SU-DHL-6 (cell line): ENCODE data around the gene SETBP1.

Experiments
- H2AFZ ChIP-seq: fragments of 200-600 bp; sonication (generic); 2 replicates; pipeline ENCODE4 v1.6.1; 2014; ENCODE audit warnings: low read depth, mild to moderate bottlenecking, moderate library complexity, mixed read lengths, antibody characterized with exemption, low read length; ENCODE audit not compliant: severe bottlenecking
- H3F3A ChIP-seq: fragments of 200-600 bp; shearing (Covaris generic); 2 replicates; pipeline ENCODE4 v1.6.0; 2016; ENCODE audit warnings: antibody characterized with exemption, mild to moderate bottlenecking; ENCODE audit not compliant: insufficient read depth
- H3K27ac ChIP-seq: fragments of 200-600 bp; sonication (generic); 2 replicates; pipeline ENCODE4 v1.5.1; 2016; ENCODE audit warnings: low read depth, mild to moderate bottlenecking, low read length, moderate library complexity, mixed read lengths
- H3K27me3 ChIP-seq: fragments of 200-600 bp; sonication (generic), shearing (Covaris generic); 2 replicates; pipeline ENCODE4 v1.6.0; 2014; ENCODE audit warnings: mild to moderate bottlenecking, low read length
- H3K36me3 ChIP-seq: fragments of 200-600 bp; sonication (generic); 2 replicates; pipeline ENCODE4 v1.6.1; 2014; ENCODE audit warnings: mild to moderate bottlenecking, low read length, mixed read lengths
- H3K4me2 ChIP-seq: fragments of 300-600, 200-600 bp; shearing (Covaris generic), sonication (generic); 2 replicates; pipeline ENCODE4 v1.6.0; 2014; ENCODE audit warnings: low read length, low read depth, mild to moderate bottlenecking; ENCODE audit not compliant: poor library complexity, severe bottlenecking
- H3K4me3 ChIP-seq: fragments of 200-600 bp; sonication (generic); 2 replicates; pipeline ENCODE4 v1.5.1; 2014; ENCODE audit warnings: antibody characterized with exemption, low read length, mild to moderate bottlenecking, mixed read lengths; ENCODE audit not compliant: insufficient read depth, poor library complexity, severe bottlenecking
- H3K79me2 ChIP-seq: fragments of 200-600 bp; sonication (generic); 2 replicates; pipeline ENCODE4 v1.6.1; 2014; ENCODE audit warnings: mild to moderate bottlenecking, low read length, moderate library complexity; ENCODE audit not compliant: insufficient read depth
- H3K9ac ChIP-seq: fragments of 200-600 bp; sonication (generic); 2 replicates; pipeline ENCODE4 v1.7.0; 2014; ENCODE audit warnings: mild to moderate bottlenecking, low read length
- H3K9me2 ChIP-seq: fragments of 200-600 bp; sonication (generic); replicated peaks from 2 replicates; pipeline ENCODE4 v1.6.1; 2014; ENCODE audit warnings: low read length; ENCODE audit not compliant: insufficient read depth
- H3K9me3 ChIP-seq: fragments of 200-600 bp; sonication (generic); 2 replicates; pipeline ENCODE4 v1.6.1; 2014; ENCODE audit warnings: low read length, mixed read lengths; ENCODE audit not compliant: insufficient read depth
- H4K20me1 ChIP-seq: fragments of 200-600 bp; sonication (generic); 2 replicates; pipeline ENCODE4 v1.6.1; 2014; ENCODE audit warnings: low read depth, mild to moderate bottlenecking, antibody characterized with exemption, low read length, moderate library complexity, mixed read lengths
- CTCF ChIP-seq: fragments of 200-600 bp; sonication (generic); IDR thresholded peaks from one replicate; pipeline ENCODE4 v1.5.1; 2017; ENCODE audit warnings: antibody characterized with exemption, mild to moderate bottlenecking, low read length, moderate library complexity; ENCODE audit not compliant: insufficient read depth, poor library complexity, severe bottlenecking
- EZH2phosphoT487 ChIP-seq: fragments of 200-600 bp; sonication (generic), shearing (Covaris generic); conservative IDR thresholded peaks from 2 replicates; pipeline ENCODE4 v1.6.1; 2018; ENCODE audit warnings: mild to moderate bottlenecking, antibody characterized with exemption, low read length, moderate library complexity, mixed read lengths

SETBP1 gene

DNA sequence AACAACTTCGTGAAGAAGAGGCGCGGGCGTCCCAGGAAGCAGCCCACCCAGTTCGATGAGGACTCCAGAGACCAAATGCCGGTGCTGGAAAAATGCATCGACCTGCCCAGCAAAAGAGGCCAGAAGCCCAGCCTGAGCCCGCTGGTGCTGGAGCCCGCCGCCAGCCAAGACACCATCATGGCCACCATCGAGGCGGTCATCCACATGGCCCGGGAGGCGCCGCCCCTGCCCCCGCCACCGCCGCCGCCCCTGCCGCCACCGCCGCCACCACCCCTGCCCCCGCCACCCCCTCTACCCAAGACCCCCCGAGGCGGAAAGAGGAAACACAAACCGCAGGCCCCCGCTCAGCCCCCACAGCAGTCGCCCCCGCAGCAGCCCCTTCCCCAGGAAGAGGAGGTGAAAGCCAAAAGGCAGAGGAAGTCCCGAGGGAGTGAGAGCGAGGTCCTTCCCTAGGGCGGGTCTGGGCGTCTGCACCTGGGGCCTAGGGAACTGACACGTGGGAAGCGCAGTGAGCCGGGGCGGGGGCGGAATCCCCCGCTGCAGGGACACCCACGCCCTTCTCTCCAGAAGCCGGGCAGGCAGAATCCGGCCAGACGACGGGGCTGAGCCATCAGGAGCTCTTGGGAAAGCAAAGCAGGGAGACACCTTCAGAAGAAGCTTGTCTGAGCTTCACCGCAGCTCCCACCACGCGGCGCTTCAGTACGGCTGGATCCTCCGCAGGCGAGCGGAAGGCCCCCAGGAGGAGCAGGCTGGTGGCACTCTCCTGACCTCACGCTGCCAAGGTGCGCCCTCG is 382.8 kb downstream of the SETBP1 start:
- H3K27ac ChIP-seq, result no peak overlapping the region
- H3K4me2 ChIP-seq, result no peak overlapping the region
- H3K27me3 ChIP-seq, result no peaks in the 10 kb centered on the region
- no peaks in the 10 kb centered on the region for H3K9me2 ChIP-seq
- H2AFZ ChIP-seq, result no peak overlapping the region
- TF ChIP-seq CTCF (no peak), EZH2phosphoT487 (no peak)
- no peak overlapping the region for H3K4me3 ChIP-seq
- H4K20me1 ChIP-seq, result no peaks in the 10 kb centered on the region
- H3K79me2 ChIP-seq, result no peaks in the 10 kb centered on the region
- H3K36me3 ChIP-seq, result no peaks in the 10 kb centered on the region
- no peaks in the 10 kb centered on the region for H3K9me3 ChIP-seq
- H3K9ac ChIP-seq, result no peak overlapping the region
- H3F3A ChIP-seq, result no peaks in the 10 kb centered on the region

DNA sequence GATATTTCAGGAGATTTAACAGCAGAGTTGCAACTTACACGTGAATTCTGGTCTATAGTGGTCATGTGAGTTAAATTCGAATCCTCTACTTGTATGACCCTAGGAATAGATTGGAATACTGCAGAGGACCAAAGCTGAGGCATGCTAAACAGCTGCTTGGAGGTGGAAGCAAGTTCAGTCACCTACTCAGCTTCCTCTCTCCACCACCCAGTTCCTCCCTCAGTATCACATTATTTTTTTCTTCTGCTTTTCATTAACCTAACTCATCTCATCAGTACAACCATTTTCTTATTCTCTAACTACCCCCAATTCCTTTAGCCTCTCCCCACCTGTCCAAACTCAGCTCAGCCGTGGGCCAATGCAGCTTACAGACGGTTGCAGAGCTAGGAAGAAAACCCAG is 385.5 kb downstream of the SETBP1 start:
- TF ChIP-seq CTCF, result no peak
- no peak for TF ChIP-seq EZH2phosphoT487
- Histone ChIP-seq H3K4me2 (no peak overlapping the region), H3F3A (no peaks in the 10 kb centered on the region), H3K4me3 (no peak overlapping the region), H3K79me2 (no peaks in the 10 kb centered on the region), H3K36me3 (no peaks in the 10 kb centered on the region), H2AFZ (no peak overlapping the region), H3K27ac (no peak overlapping the region), H3K27me3 (no peaks in the 10 kb centered on the region), H3K9me2 (no peaks in the 10 kb centered on the region), H4K20me1 (no peaks in the 10 kb centered on the region), H3K9me3 (no peaks in the 10 kb centered on the region), H3K9ac (no peak overlapping the region)

DNA sequence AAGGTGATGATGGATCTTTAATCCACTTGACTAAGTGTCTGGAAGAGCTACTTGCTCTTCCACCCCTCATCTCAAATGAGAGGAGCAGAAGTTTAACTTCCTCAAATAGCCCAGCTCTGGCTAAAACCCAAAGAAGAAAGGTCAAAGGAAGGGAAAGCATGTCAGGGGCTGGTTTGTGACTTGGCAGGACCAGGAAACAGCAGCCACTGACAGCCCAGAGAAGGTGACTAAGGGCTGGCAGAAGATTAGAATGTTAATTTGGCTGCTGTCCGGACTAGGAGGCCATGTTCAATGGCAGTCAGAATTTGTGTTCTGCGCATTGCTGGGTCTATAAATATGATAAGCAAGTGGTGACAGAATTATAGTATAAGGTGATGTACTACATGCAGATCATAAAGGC is 386.2 kb downstream of the SETBP1 start:
- Histone ChIP-seq H3K36me3 (no peaks in the 10 kb centered on the region), H3K9me2 (no peaks in the 10 kb centered on the region), H3K27me3 (no peaks in the 10 kb centered on the region), H2AFZ (no peak overlapping the region), H3K4me2 (no peak overlapping the region), H4K20me1 (no peaks in the 10 kb centered on the region), H3K9me3 (no peaks in the 10 kb centered on the region), H3K27ac (no peak overlapping the region), H3K79me2 (no peaks in the 10 kb centered on the region), H3K9ac (no peak overlapping the region), H3K4me3 (no peak overlapping the region), H3F3A (no peaks in the 10 kb centered on the region)
- no peak for TF ChIP-seq EZH2phosphoT487
- no peak for TF ChIP-seq CTCF
